Measurements from ENCODE around the gene FFAR3.

GRCh38 chr19:35407619-35408018 lies 49.4 kb downstream of the FFAR3 start:
- no peak for TF ChIP-seq POLR2A (IDR thresholded peaks at IDR 0.05)
- TF ChIP-seq, protein P1, sequence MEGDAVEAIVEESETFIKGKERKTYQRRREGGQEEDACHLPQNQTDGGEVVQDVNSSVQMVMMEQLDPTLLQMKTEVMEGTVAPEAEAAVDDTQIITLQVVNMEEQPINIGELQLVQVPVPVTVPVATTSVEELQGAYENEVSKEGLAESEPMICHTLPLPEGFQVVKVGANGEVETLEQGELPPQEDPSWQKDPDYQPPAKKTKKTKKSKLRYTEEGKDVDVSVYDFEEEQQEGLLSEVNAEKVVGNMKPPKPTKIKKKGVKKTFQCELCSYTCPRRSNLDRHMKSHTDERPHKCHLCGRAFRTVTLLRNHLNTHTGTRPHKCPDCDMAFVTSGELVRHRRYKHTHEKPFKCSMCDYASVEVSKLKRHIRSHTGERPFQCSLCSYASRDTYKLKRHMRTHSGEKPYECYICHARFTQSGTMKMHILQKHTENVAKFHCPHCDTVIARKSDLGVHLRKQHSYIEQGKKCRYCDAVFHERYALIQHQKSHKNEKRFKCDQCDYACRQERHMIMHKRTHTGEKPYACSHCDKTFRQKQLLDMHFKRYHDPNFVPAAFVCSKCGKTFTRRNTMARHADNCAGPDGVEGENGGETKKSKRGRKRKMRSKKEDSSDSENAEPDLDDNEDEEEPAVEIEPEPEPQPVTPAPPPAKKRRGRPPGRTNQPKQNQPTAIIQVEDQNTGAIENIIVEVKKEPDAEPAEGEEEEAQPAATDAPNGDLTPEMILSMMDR (IDR thresholded peaks at IDR 0.05), result no peak
